GM19239 (cell line): Measurements from ENCODE around the gene OSMR.

Experiments
- DNase-seq: peaks from one replicate; pipeline ENCODE4 v3.0.0; 2011; ENCODE audit warnings: low spot score; ENCODE audit not compliant: insufficient read length
- FAIRE-seq: peaks from 2 replicates; lab custom pipeline; 2011; peaks lifted over from hg19 to GRCh38; lab: Jason Lieb, UNC

Gene OSMR

GRCh38 chr5:38867416-38867815 lies 21.6 kb downstream of the OSMR start:
- FAIRE-seq (no peak), DNase-seq (no peak)

DNA sequence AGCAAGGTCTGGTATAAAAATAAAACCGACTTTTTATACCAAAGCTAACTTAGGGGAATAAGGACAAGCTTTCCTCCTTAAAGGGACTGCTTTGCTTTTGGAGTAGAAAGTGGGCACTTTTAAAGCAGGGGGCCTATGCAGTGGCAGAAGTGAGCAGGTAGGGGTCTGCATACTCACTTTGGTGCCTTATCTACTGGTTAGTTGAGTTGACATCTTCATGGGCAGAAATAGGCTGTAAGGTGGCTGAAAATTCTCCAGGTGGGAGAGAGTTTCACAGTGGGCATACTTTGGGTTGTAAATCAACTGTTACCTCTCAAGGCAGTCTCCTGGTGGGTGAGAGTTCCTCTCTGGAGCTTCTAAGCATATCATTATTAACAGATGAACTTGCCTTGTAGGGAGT lies 24.8 kb downstream of the OSMR start:
- DNase-seq (no peak), FAIRE-seq (no peak)

- FAIRE-seq: no peak
Observed at GRCh38 chr5:38871058-38871605, 25.3 kb downstream of the OSMR start.

DNA sequence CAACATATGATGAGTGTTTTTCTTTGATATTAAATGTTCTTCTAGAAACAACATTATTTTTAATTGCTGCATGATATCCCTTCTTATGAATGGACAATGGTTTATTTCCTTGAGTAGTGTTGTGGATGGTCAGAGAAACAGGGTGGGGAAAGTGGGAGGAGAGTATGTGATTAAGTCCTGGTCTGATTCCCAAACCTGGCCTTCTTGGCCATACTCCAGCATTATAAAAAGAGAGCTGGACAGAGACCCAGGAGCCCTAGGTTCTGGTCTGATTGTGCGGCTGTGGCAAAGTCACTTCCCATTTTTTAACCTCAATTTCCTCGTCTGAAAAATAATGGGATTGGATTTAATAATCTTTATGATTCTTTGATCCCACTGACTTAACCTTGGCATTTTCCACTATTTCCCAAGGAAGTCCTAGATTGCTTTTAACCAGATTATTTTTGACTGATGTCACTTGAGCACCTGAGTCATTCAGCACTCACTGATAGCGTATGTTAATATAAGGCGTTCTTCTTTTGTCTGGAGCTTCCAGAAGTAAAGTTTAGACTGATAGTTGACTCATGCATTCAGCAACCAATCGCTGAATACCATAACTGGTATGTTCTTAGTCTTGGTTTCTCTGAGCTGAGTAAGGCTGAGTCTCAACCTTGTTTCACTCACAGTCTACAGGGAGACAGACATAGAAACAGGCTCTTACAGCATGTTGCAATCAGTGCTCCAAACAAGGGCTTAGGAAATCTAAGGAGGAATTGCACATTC lies 26.2 kb downstream of the OSMR start:
- FAIRE-seq (no peak), DNase-seq (no peak)

More at GRCh38 chr5:38871058-38871605, 25.3 kb downstream of the OSMR start:
- no peak for DNase-seq

DNA sequence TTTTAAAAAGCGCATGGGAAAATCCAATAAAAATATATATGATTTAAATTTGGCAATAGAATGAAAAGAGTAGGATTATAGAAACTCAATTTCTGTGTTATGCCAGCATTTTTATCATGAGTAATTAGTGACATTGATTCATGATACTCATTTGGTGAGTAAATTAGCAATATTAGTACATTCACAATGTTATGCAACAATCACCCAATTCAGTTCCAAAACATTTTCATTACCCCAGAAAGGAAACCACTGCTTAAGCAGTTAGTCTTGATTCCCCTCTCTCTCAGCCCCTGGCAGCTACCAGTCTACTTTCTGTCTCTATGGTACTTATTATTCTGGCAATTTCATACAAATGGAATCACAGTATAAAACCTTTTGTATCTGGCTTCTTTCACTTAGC lies 27.0 kb downstream of the OSMR start:
- DNase-seq: no peak
- no peak for FAIRE-seq

DNA sequence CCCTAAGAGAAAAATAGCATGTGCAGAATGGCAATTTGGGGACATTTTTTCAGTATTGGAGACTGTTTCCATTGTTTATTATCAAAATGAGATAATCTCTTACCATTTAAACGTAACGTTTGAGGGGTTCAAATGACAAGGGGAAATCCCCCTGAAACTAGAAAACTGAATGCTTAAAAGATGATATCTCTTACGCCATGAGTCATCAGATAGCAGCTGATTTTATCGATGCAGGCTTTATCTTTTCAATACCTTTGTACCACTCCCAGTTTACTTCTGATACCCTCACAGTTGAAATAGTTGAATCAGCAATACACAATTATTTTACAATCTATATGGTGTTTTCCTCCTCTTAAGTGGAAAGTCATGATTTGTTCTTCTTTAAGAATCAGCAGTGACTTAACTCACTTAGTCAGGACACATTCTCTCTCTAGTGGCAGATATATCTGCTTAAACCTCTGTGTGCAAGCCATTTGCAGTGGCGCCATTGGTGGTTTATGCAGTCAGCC lies 29.2 kb downstream of the OSMR start:
- no peak for FAIRE-seq
- no peak for DNase-seq

GRCh38 chr5:38878391-38879077 lies 32.7 kb downstream of the OSMR start:
- no peak for FAIRE-seq
- DNase-seq: no peak

- DNase-seq (no peak), FAIRE-seq (no peak)
Observed at GRCh38 chr5:38879078-38879460, 33.3 kb downstream of the OSMR start.

DNA sequence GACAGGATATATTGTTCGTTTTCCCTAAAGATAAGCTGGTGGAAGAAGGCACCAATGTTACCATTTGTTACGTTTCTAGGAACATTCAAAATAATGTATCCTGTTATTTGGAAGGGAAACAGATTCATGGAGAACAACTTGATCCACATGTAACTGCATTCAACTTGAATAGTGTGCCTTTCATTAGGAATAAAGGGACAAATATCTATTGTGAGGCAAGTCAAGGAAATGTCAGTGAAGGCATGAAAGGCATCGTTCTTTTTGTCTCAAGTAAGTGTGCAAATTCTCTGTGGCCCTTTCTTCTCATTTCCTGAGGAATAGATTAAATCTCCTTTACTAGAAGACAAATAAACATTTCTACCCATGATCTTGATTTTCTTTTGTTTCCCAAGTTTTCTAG lies 38.0 kb downstream of the OSMR start:
- FAIRE-seq (no peak), DNase-seq (no peak)

GRCh38 chr5:38885208-38885607 lies 39.4 kb downstream of the OSMR start:
- no peak for FAIRE-seq
- no peak for DNase-seq

GRCh38 chr5:38888041-38888440 lies 42.2 kb downstream of the OSMR start:
- FAIRE-seq: no peak

DNA sequence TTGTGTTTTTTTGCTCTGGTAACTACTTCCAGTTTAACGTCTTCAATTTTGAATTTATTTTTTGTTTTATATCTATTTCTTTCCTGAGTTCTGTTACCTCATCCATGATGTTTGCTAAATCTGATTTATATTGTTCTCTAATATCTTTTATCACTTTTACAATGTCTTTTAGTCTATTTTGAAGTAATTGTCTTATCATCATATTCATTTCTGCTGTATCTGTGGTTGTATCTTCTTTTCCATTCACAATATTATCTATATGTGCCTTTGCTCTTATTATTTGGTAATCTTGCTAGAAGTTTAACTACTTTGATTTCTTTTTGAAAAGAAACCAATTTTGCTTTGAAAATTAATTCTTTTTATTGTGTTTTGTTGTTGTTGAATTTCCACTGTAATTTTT lies 43.6 kb downstream of the OSMR start:
- DNase-seq (no peak), FAIRE-seq (no peak)

More at GRCh38 chr5:38888041-38888440, 42.2 kb downstream of the OSMR start:
- no peak for DNase-seq

- no peak for DNase-seq
- FAIRE-seq: no peak
Observed at GRCh38 chr5:38891563-38891962, 45.8 kb downstream of the OSMR start.

- DNase-seq: no peak
- FAIRE-seq: no peak
Observed at GRCh38 chr5:38892363-38892762, 46.6 kb downstream of the OSMR start.

DNA sequence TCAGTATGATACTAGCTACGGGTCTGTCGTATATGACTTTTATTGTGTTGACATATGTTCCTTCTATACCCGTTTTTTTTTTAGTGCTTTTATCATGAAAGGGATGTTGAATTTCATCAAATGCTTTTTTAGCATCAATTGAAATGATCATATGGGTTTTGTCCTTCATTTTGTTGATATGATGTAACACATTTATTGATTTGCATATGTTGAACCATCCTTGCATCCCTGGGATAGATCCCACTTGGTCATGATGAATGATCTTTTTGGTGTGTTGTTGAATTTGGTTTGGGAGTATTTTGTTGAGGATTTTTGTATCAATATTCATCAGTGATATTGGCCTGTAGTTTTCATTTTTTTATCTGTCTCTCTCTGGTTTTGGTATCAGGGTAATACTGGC lies 50.9 kb downstream of the OSMR start:
- no peak for FAIRE-seq

DNA sequence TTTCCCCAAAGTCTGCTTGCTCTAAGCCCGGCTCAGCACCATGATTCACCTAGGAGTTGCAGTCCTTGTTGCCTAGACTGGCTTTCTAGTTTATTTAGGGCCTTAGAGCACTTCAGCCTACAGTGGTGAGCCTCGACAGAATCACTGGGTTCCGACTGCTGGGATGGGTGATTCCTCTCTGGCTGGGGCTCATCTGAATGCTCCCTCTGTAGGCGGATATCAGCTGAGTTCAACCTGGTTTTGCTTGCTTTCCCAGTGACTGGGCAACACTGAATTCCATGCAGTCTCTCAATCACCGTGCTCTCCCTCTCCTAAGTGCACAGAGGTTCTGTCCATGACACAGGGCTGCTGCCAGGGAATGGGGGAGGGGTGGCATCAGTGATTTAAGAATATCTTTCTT lies 54.1 kb downstream of the OSMR start:
- DNase-seq: no peak
- no peak for FAIRE-seq

More for the DNA sequence above, 50.9 kb downstream of the OSMR start:
- DNase-seq: no peak

DNA sequence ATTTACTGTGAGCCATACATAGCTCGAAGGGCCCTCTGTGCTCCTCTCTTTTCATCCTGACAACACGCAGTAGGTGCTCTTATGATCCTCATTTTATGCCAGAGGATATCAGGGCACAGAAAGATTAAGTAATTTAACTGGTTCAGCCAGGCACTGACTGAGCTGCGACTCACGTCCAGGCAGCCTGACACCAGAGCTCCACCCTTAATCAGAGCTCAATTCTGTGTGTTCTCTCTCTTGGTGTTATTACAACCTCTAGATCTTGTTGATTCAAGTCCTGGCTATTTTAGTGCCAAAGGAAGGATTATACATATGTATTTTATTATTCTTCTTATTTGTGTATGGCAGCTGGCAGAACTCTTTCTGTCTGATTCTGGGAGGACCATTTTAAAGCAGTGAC lies 59.7 kb downstream of the OSMR start:
- FAIRE-seq: no peak

DNA sequence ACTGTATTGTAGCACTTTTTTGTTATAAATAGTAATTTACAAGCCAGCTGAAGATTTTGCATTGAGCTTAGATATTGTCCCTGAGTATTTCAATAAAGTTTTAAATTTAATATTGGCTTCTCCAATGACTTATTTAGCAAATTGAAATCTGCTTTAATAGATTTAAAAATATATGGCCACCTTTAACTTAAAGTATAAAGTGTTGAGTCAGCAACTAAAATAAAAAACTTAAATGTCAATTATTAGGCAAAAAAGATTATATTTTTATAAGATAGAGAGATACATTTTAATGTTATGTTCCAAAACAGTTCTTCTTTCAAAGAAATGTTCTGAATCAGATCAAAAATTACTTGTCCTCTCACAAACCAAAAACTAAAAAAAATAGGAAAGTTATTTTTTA lies 60.7 kb downstream of the OSMR start:
- no peak for FAIRE-seq
- DNase-seq: no peak

More for the DNA sequence above, 59.7 kb downstream of the OSMR start:
- no peak for DNase-seq

DNA sequence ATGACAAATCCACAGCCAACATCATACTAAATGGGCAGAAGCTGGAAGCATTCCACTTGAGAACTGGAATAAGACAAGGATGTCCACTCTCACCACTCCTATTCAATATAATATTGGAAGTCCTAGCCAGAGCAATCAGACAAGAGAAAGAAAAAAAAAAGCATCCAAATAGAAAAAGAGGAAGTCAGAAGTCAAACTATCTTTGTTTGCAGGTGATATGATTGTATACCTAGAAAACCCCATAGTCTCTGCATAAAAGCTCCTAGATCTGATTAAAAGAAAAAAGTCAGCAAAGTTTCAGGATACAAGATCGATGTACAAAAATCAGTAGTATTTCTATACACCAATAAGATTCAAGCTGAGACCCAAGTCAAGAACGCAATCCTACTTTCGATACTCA lies 66.1 kb downstream of the OSMR start:
- FAIRE-seq (no peak), DNase-seq (no peak)

GRCh38 chr5:38913714-38914113 lies 67.9 kb downstream of the OSMR start:
- FAIRE-seq (no peak), DNase-seq (no peak)

GRCh38 chr5:38916802-38917201 lies 71.0 kb downstream of the OSMR start:
- no peak for FAIRE-seq
- DNase-seq: no peak
